Panc1 (cell line): ENCODE results near the gene EGFR.

Experiments used
- CTCF ChIP-seq: fragments of 450-650 bp; IDR thresholded peaks from 2 replicates; pipeline ENCODE4 v1.5.1; 2017; ENCODE audit warnings: mild to moderate bottlenecking
- TF ChIP-seq, protein P1 (sequence below), 2 experiments: IDR thresholded peaks; 2 replicates each; pipeline ENCODE4 v1.6.1; 2011 to 2012; ENCODE audit warnings: low read depth in 2 of 2, control low read depth in 1 of 2, low read length in 1 of 2, mild to moderate bottlenecking in 1 of 2, moderate library complexity in 1 of 2; ENCODE audit not compliant: insufficient read depth in 1 of 2

DNA sequence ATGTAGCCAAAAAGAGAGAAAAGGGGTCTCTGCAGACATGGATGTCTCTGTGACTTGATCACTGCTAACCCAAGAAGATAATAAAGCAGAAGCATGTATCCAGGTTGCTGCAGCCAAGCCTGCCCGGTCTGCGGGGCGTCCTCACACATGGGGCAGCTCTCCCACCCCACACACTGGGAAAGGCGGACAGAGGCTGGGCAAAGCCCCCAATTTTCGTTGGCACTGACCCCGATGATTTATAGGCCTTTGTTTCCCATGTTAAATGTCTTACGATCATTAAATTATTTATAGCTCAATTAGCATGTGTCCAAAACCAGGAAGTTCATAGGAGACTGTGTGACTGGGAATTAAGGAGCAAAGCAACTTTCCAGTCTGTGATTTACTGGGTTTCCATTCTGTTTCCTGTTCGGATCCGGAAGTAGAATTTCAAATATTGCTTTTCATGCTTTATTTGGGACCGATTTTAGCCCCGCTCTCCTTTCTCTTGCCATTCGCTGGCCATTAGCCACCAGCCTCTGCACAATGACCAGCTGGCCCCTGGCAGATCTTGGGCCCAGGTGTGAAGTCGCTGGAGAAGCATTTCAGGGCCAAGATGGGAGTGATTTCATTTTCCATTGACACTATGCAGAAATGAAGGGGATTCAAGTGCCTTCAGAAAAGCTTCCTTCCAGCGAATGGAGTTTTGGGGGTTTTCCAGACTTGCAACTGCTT is 91.6 kb downstream of the EGFR start:
- no peak for TF ChIP-seq CTCF
- TF ChIP-seq, protein P1, sequence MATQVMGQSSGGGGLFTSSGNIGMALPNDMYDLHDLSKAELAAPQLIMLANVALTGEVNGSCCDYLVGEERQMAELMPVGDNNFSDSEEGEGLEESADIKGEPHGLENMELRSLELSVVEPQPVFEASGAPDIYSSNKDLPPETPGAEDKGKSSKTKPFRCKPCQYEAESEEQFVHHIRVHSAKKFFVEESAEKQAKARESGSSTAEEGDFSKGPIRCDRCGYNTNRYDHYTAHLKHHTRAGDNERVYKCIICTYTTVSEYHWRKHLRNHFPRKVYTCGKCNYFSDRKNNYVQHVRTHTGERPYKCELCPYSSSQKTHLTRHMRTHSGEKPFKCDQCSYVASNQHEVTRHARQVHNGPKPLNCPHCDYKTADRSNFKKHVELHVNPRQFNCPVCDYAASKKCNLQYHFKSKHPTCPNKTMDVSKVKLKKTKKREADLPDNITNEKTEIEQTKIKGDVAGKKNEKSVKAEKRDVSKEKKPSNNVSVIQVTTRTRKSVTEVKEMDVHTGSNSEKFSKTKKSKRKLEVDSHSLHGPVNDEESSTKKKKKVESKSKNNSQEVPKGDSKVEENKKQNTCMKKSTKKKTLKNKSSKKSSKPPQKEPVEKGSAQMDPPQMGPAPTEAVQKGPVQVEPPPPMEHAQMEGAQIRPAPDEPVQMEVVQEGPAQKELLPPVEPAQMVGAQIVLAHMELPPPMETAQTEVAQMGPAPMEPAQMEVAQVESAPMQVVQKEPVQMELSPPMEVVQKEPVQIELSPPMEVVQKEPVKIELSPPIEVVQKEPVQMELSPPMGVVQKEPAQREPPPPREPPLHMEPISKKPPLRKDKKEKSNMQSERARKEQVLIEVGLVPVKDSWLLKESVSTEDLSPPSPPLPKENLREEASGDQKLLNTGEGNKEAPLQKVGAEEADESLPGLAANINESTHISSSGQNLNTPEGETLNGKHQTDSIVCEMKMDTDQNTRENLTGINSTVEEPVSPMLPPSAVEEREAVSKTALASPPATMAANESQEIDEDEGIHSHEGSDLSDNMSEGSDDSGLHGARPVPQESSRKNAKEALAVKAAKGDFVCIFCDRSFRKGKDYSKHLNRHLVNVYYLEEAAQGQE (IDR thresholded peaks at IDR 0.05; ENCODE audit: insufficient read depth in 1 of 2, low read depth in 2 of 2, low read length in 1 of 2), result no peak
